Measurements from ENCODE around the gene CCDC15. TPM values are rescaled to one million over a fixed set of nuclear protein-coding genes. Genes with fewer than 3 reads are reported as not detected.

CCDC15 gene
- total and polyA plus RNA-seq, 2 of the 13 experiments (the other 11 are each of a cell fraction or from before 2014, with no cell fraction given) = 2.2 to 4.6 TPM

- TF ChIP-seq PAXIP1 (CRISPR knock-in tag; conservative IDR thresholded peaks at IDR 0.05) (peak; percentile 88), ZNF644 (CRISPR knock-in tag; IDR thresholded peaks at IDR 0.05; ENCODE audit: low read depth) (0 out of 2 replicates have a peak, but pooled peaks have one; percentile 18), U2AF1 (optimal IDR thresholded peaks at IDR 0.05; ENCODE audit: low read depth, low read length) (no peak), POLR2AphosphoS5 (IDR thresholded peaks at IDR 0.05; ENCODE audit: low read depth, low read length) (peak; percentile 9; the same call in 1 of the 2 replicates), NFAT5 (CRISPR knock-in tag; IDR thresholded peaks at IDR 0.05) (no peak), HNF4G (IDR thresholded peaks at IDR 0.05; ENCODE audit: borderline replicate concordance, low read depth, low read length) (peak; percentile 50; the same call in 1 of the 2 replicates), HNF4G (CRISPR knock-in tag; IDR thresholded peaks at IDR 0.05; ENCODE audit: borderline replicate concordance, low read depth) (no peak; the same call in 1 of the 2 replicates), GABPA (IDR thresholded peaks at IDR 0.05; ENCODE audit: low read depth, low read length) (no peak), GABPA (CRISPR knock-in tag; IDR thresholded peaks at IDR 0.05; ENCODE audit: low read depth) (0 out of 2 replicates have a peak, but pooled peaks have one; percentile 9), BCL6 (CRISPR knock-in tag; IDR thresholded peaks at IDR 0.05) (peak; percentile 55), HNF1B (CRISPR knock-in tag; IDR thresholded peaks at IDR 0.05) (no peak), HMGXB4 (CRISPR knock-in tag; IDR thresholded peaks at IDR 0.05; ENCODE audit: borderline replicate concordance in 1 of 2, low read depth in 1 of 2) (no peak), ZNF143 (CRISPR knock-in tag; IDR thresholded peaks at IDR 0.05) (no peak), PPARG (CRISPR knock-in tag; conservative IDR thresholded peaks at IDR 0.05) (peak; percentile 68; the same call in 1 of the 2 replicates), HMG20A (CRISPR knock-in tag; IDR thresholded peaks at IDR 0.05; ENCODE audit: borderline replicate concordance) (peak; percentile 18; the same call in 1 of the 2 replicates), ZNF101 (CRISPR knock-in tag; IDR thresholded peaks at IDR 0.05; ENCODE audit: borderline replicate concordance, low read depth) (no peak)
Measured at GRCh38 chr11:124937336-124937935, 16.6 kb upstream of the CCDC15 start (continued).

Data from HepG2 (cell line).